ENCODE results near the gene CAMK1D. TPM values are rescaled to one million over a fixed set of nuclear protein-coding genes. Genes with fewer than 3 reads are reported as not detected.

Gene CAMK1D
- total RNA-seq, 1 experiment from 2014 or later: 6.3 TPM

GRCh38 chr10:12594448-12594944, 245.1 kb downstream of the CAMK1D start:
- H2BK5ac ChIP-seq (ENCODE audit: insufficient read length, low read length): no peak overlapping the region
- H3K4me3 Mint-ChIP-seq: no peak overlapping the region
- DNase-seq: no peak
- no peaks in the 10 kb centered on the region for H3K79me1 ChIP-seq (ENCODE audit: insufficient read depth, low read depth, low read length, poor library complexity, severe bottlenecking)
- no peak overlapping the region for H2BK12ac ChIP-seq (ENCODE audit: insufficient read length, low read depth, low read length)
- no peak overlapping the region for H3K56ac ChIP-seq (ENCODE audit: insufficient read length, low read depth, low read length)
- H4K91ac ChIP-seq (ENCODE audit: insufficient read length, low read depth, low read length): no peak overlapping the region
- H2BK120ac ChIP-seq (ENCODE audit: low read depth, low read length, poor library complexity, severe bottlenecking): no peak overlapping the region
- H3K9me3 Mint-ChIP-seq: peaks cover 9% of the 10 kb centered on the region in 2 experiments
- H4K8ac ChIP-seq (replicated peaks; ENCODE audit: insufficient read length, low read depth, low read length): no peak overlapping the region
- H2BK15ac ChIP-seq (ENCODE audit: low read depth, low read length): no peak overlapping the region
- H4K20me1 ChIP-seq (ENCODE audit: control insufficient read depth, insufficient read depth, insufficient read length): no peaks in the 10 kb centered on the region
- no peak overlapping the region for H3K4ac ChIP-seq (ENCODE audit: low read depth, low read length)
- TF ChIP-seq CTCF (conservative IDR thresholded peaks at IDR 0.05): no peak
- no peak overlapping the region for H2AK5ac ChIP-seq (ENCODE audit: insufficient read length, low read length)
- H3K23ac ChIP-seq (ENCODE audit: insufficient read length, low read depth, low read length): no peak overlapping the region
- no peak overlapping the region for H3K27ac Mint-ChIP-seq
- no peaks in the 10 kb centered on the region for H3K4me1 ChIP-seq (ENCODE audit: insufficient read depth, low read length)
- no CpG with 5 or more reads among the region's 8 CpGs for WGBS (ENCODE audit: extremely low coverage, insufficient read length, low lambda C conversion rate)
- no peak overlapping the region for H3K4me2 ChIP-seq (ENCODE audit: insufficient read depth, insufficient read length, low read length)
- no peak overlapping the region for H3K9ac ChIP-seq (ENCODE audit: extremely low read depth, insufficient read length, low read length)
- H3K18ac ChIP-seq (ENCODE audit: insufficient read length, low read depth, low read length): no peak overlapping the region
- H3K23me2 ChIP-seq (ENCODE audit: insufficient read length, low read depth, low read length, poor library complexity, severe bottlenecking): no peaks in the 10 kb centered on the region
- H3K4me1 Mint-ChIP-seq: no peaks in the 10 kb centered on the region
- H3K14ac ChIP-seq (ENCODE audit: insufficient read depth, low read length): no peak overlapping the region
- H3K36me3 Mint-ChIP-seq (ENCODE audit: insufficient read depth in 1 of 3, low read depth in 3 of 3): peaks cover 5 to 18% (median 7%) of the 10 kb centered on the region in 3 experiments; a peak in 5 of 7 replicates
- no peaks in the 10 kb centered on the region for H3K79me2 ChIP-seq (ENCODE audit: insufficient read depth, low read length)
- no peak overlapping the region for H3T11ph ChIP-seq (ENCODE audit: low read length)
- no peak overlapping the region for H3K27ac ChIP-seq (ENCODE audit: insufficient read length, low read depth, low read length)
- H2AFZ ChIP-seq (ENCODE audit: low read length): no peak overlapping the region
- no peaks in the 10 kb centered on the region for H3K27me3 ChIP-seq (ENCODE audit: insufficient read depth, low read length)
- no peaks in the 10 kb centered on the region for H3K9me3 ChIP-seq (ENCODE audit: control insufficient read depth, low read depth, low read length)
- no peak overlapping the region for H2BK20ac ChIP-seq (ENCODE audit: low read depth, low read length, poor library complexity, severe bottlenecking)
- H4K5ac ChIP-seq (ENCODE audit: insufficient read length, low read depth, low read length): no peak overlapping the region
- no peaks in the 10 kb centered on the region for H3K27me3 Mint-ChIP-seq (ENCODE audit: low read depth)

Data from H9 (cell line).